ENCODE results near the gene NR2F1. TPM values are rescaled to one million over a fixed set of nuclear protein-coding genes. Genes with fewer than 3 reads are reported as not detected.

The NR2F1 gene
- total RNA-seq, 1 donor from 2014 or later: 97.2 TPM

- peak overlapping the region; percentile 77 for H3K27ac ChIP-seq
- intact Hi-C loops (cut with DNase I): no loop called here
- no peaks in the 10 kb centered on the region for H3K36me3 ChIP-seq
- H3K4me1 ChIP-seq: peaks cover 13% of the 10 kb centered on the region
- no peaks in the 10 kb centered on the region for H3K9me3 ChIP-seq
- no peaks in the 10 kb centered on the region for H3K27me3 ChIP-seq
- peak in 1 of 2 donors; percentile 87 for DNase-seq (ENCODE audit: extremely low spot score in 2 of 2)
- TF ChIP-seq POLR2A (IDR thresholded peaks at IDR 0.05) (no peak), POLR2AphosphoS5 (IDR thresholded peaks at IDR 0.05; ENCODE audit: insufficient read depth in 1 of 2, low read depth in 1 of 2) (peak in 1 of 2 donors; percentile 42)
- TF ChIP-seq, protein P1, sequence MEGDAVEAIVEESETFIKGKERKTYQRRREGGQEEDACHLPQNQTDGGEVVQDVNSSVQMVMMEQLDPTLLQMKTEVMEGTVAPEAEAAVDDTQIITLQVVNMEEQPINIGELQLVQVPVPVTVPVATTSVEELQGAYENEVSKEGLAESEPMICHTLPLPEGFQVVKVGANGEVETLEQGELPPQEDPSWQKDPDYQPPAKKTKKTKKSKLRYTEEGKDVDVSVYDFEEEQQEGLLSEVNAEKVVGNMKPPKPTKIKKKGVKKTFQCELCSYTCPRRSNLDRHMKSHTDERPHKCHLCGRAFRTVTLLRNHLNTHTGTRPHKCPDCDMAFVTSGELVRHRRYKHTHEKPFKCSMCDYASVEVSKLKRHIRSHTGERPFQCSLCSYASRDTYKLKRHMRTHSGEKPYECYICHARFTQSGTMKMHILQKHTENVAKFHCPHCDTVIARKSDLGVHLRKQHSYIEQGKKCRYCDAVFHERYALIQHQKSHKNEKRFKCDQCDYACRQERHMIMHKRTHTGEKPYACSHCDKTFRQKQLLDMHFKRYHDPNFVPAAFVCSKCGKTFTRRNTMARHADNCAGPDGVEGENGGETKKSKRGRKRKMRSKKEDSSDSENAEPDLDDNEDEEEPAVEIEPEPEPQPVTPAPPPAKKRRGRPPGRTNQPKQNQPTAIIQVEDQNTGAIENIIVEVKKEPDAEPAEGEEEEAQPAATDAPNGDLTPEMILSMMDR (IDR thresholded peaks at IDR 0.05): no peak
- H3K4me3 ChIP-seq: peak overlapping the region; percentile 37 to 49
These were observed 21.0 kb downstream of the NR2F1 start for GRCh38 chr5:93603793-93604643.

GRCh38 chr5:93604644-93605515 lies 21.9 kb downstream of the NR2F1 start:
- peaks cover 13% of the 10 kb centered on the region for H3K4me1 ChIP-seq
- H3K9me3 ChIP-seq: no peaks in the 10 kb centered on the region
- H3K36me3 ChIP-seq: no peaks in the 10 kb centered on the region
- H3K4me3 ChIP-seq: peak overlapping the region in 1 of 2 donors; percentile 37
- no peak for DNase-seq (ENCODE audit: extremely low spot score in 2 of 2)
- no peaks in the 10 kb centered on the region for H3K27me3 ChIP-seq
- intact Hi-C loops (cut with DNase I): no loop called here
- TF ChIP-seq, protein P1 (IDR thresholded peaks at IDR 0.05): no peak
- TF ChIP-seq POLR2AphosphoS5 (IDR thresholded peaks at IDR 0.05; ENCODE audit: insufficient read depth in 1 of 2, low read depth in 1 of 2) (no peak), POLR2A (IDR thresholded peaks at IDR 0.05) (no peak)
- H3K27ac ChIP-seq: peak overlapping the region; percentile 77

- H3K27me3 ChIP-seq: no peaks in the 10 kb centered on the region
- no peak for DNase-seq (ENCODE audit: extremely low spot score in 2 of 2)
- no peak overlapping the region for H3K27ac ChIP-seq
- intact Hi-C loops (cut with DNase I): no loop called here
- no peaks in the 10 kb centered on the region for H3K9me3 ChIP-seq
- no peak overlapping the region for H3K4me3 ChIP-seq
- peaks cover 13% of the 10 kb centered on the region for H3K4me1 ChIP-seq
- TF ChIP-seq, protein P1 (IDR thresholded peaks at IDR 0.05): no peak
- no peak for TF ChIP-seq POLR2A (IDR thresholded peaks at IDR 0.05)
- no peak for TF ChIP-seq POLR2AphosphoS5 (IDR thresholded peaks at IDR 0.05; ENCODE audit: insufficient read depth in 1 of 2, low read depth in 1 of 2)
- H3K36me3 ChIP-seq: no peaks in the 10 kb centered on the region
These were observed 23.3 kb downstream of the NR2F1 start for GRCh38 chr5:93606382-93606752.

GRCh38 chr5:93607367-93608258 lies 24.6 kb downstream of the NR2F1 start:
- peak in 1 of 2 donors; percentile 83 for DNase-seq (ENCODE audit: extremely low spot score in 2 of 2)
- H3K36me3 ChIP-seq: no peaks in the 10 kb centered on the region
- H3K27me3 ChIP-seq: no peaks in the 10 kb centered on the region
- no peak overlapping the region for H3K4me3 ChIP-seq
- intact Hi-C loops (cut with DNase I): no loop called here
- TF ChIP-seq, protein P1 (IDR thresholded peaks at IDR 0.05): peak in 1 of 3 experiments; percentile 44
- TF ChIP-seq POLR2A (IDR thresholded peaks at IDR 0.05) (no peak), POLR2AphosphoS5 (IDR thresholded peaks at IDR 0.05; ENCODE audit: insufficient read depth in 1 of 2, low read depth in 1 of 2) (no peak)
- no peaks in the 10 kb centered on the region for H3K9me3 ChIP-seq
- no peak overlapping the region for H3K27ac ChIP-seq
- peaks cover 20% of the 10 kb centered on the region for H3K4me1 ChIP-seq

Data from vagina (tissue), 2 donors.